Measurements from ENCODE around the gene APOM.

The APOM gene

GRCh38 chr6:31680226-31681134 lies 24.8 kb downstream of the APOM start, which contains the start of gene LY6G5C:
TSS of gene LY6G5C (minus strand) at chr6:31681067. CDS start at chr6:31680373, 694 bp downstream.
- DNase-seq (ENCODE audit: low read depth) = peak; percentile 94

- peak; percentile 29 for DNase-seq (ENCODE audit: low read depth)
Observed at GRCh38 chr6:31681135-31681671, 25.5 kb downstream of the APOM start.

- no peak for DNase-seq (ENCODE audit: low read depth)
Observed at GRCh38 chr6:31683591-31683990, 27.9 kb downstream of the APOM start.

- DNase-seq (ENCODE audit: low read depth) = no peak
Observed at GRCh38 chr6:31686483-31686882, 30.8 kb downstream of the APOM start.

GRCh38 chr6:31687321-31687720 lies 31.6 kb downstream of the APOM start:
- no peak for DNase-seq (ENCODE audit: low read depth)

- no peak for DNase-seq (ENCODE audit: low read depth)
Observed at GRCh38 chr6:31687860-31688693, 32.4 kb downstream of the APOM start.

GRCh38 chr6:31689249-31690110 lies 33.8 kb downstream of the APOM start:
- DNase-seq (ENCODE audit: low read depth) = no peak

GRCh38 chr6:31690231-31691077 lies 34.8 kb downstream of the APOM start:
- DNase-seq (ENCODE audit: low read depth) = peak; percentile 15

GRCh38 chr6:31691078-31691463 lies 35.4 kb downstream of the APOM start:
- no peak for DNase-seq (ENCODE audit: low read depth)

- DNase-seq (ENCODE audit: low read depth) = no peak
Observed at GRCh38 chr6:31691564-31692108, 35.9 kb downstream of the APOM start.

- no peak for DNase-seq (ENCODE audit: low read depth)
Observed at GRCh38 chr6:31692353-31692752, 36.7 kb downstream of the APOM start.

- DNase-seq (ENCODE audit: low read depth) = no peak
Observed at GRCh38 chr6:31692886-31693285, 37.2 kb downstream of the APOM start.

GRCh38 chr6:31693535-31693934 lies 37.8 kb downstream of the APOM start:
- no peak for DNase-seq (ENCODE audit: low read depth)

- DNase-seq (ENCODE audit: low read depth) = peak; percentile 33
Observed at GRCh38 chr6:31697555-31697954, 41.9 kb downstream of the APOM start.

GRCh38 chr6:31700740-31701401 lies 45.2 kb downstream of the APOM start:
- no peak for DNase-seq (ENCODE audit: low read depth)

GRCh38 chr6:31701666-31702404 lies 46.1 kb downstream of the APOM start:
- peak; percentile 49 for DNase-seq (ENCODE audit: low read depth)

GRCh38 chr6:31702405-31702818 lies 46.7 kb downstream of the APOM start:
- no peak for DNase-seq (ENCODE audit: low read depth)

- DNase-seq (ENCODE audit: low read depth) = peak; percentile 99
Observed at GRCh38 chr6:31702819-31703716, 47.4 kb downstream of the APOM start, which contains the start of gene ABHD16A. TSS of gene ABHD16A (minus strand) at chr6:31703324. CDS start at chr6:31703281, 43 bp downstream.
